Bladder microvascular endothelial cell (primary cell): Measurements from ENCODE around the gene GORAB. TPM values are rescaled to one million over a fixed set of nuclear protein-coding genes. Genes with fewer than 3 reads are reported as not detected.

Experiments
- total RNA-seq: library from RNA; depleted of rRNA; stranded (reverse); fragments of >200 nt; gene quantifications from 2 replicates; pipeline ENCODE4 v1.2.3, GENCODE V29; 2014

The GORAB gene
- 5.7 and 15.0 TPM in 2 replicates for total RNA-seq

DNA sequence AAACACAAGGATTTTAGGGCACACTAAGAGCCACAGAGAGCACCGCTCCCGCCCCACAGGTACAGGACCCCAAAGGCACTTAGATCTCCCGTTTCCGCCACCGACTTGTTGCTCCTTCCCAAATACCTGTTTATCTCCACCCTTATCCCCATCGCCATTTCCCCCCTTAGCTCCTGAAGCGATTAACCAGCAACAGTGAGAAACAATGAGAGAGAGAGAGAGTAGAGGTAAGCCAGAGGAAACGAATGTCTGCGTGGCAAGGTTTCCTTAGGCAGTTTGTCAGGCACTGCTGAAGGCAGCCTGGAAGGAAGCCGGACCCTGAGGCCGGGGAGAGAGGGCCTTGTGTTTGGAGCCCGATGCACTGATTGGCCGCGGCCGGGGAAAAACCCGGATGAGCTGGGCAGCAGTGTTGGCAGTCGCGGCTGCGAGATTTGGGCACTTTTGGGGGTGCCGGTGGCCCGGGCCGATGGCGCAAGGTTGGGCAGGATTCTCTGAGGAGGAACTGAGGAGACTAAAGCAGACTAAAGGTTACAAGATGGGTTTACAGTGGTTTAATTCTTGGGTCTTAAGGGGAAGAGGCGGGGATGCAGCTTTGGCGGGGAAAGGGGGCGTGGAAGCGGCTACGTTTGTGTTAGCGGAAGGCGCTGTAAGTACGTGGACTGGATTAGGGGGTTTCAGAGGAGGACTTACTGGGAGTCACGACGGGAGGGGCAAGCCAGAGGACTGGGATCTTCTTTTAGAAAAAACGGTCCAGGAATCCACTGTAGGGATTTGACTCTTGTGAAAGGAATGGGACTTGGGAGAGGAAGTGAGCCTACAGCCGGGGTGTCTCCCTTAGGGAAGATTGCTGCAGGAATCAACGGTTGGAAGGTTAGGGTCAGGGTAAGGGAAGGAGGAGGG is at the start of gene GORAB:
Gene GORAB, plus strand, starts transcription at position 409 of the 900 bp plus-strand sequence. Its CDS starts 58 bp downstream, at position 467.

Other genes with a start within 250 kb of the GORAB start
- 0.31 and 0.49 TPM in 2 replicates for gene PRRX1, start 132.0 kb downstream of the GORAB start, total RNA-seq